Activated CD8-positive, alpha-beta memory T cell treated with anti-CD3 and anti-CD28 coated beads for 4 hours (primary cell): Measurements from ENCODE around the gene HRH4.

Experiments used
- DNase-seq, 2 donors: peaks; one replicate each; pipeline ENCODE4 v3.0.0-alpha.2; 2020; ENCODE audit warnings: low read depth in 2 of 2

The HRH4 gene, protein sequence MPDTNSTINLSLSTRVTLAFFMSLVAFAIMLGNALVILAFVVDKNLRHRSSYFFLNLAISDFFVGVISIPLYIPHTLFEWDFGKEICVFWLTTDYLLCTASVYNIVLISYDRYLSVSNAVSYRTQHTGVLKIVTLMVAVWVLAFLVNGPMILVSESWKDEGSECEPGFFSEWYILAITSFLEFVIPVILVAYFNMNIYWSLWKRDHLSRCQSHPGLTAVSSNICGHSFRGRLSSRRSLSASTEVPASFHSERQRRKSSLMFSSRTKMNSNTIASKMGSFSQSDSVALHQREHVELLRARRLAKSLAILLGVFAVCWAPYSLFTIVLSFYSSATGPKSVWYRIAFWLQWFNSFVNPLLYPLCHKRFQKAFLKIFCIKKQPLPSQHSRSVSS

GRCh38 chr18:24460388-24460787 lies at the start of gene HRH4:
TSS of gene HRH4 (plus strand) at chr18:24460637. CDS start at chr18:24460729, 92 bp downstream.
- no peak for DNase-seq

DNA sequence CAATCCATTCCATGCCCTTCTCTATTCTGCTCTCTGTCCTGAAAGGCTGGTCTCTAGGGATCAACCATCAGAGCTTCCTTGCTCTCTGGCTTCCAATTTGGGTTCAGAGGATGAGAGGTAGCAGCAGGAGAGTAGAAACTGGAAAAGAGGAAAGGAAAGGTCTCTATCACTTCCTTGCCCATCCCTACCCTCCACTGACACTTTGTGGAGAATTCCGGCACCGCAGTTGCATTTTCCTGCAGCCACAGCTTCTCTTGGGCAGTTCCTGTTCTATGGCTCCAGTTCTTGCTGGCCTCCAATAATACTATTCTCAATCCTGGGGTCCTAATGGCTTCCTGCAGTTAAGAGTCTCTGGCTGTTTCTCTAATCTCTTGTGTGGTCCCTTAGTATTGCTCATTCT lies 47.3 kb upstream of the HRH4 start:
- DNase-seq = no peak

DNA sequence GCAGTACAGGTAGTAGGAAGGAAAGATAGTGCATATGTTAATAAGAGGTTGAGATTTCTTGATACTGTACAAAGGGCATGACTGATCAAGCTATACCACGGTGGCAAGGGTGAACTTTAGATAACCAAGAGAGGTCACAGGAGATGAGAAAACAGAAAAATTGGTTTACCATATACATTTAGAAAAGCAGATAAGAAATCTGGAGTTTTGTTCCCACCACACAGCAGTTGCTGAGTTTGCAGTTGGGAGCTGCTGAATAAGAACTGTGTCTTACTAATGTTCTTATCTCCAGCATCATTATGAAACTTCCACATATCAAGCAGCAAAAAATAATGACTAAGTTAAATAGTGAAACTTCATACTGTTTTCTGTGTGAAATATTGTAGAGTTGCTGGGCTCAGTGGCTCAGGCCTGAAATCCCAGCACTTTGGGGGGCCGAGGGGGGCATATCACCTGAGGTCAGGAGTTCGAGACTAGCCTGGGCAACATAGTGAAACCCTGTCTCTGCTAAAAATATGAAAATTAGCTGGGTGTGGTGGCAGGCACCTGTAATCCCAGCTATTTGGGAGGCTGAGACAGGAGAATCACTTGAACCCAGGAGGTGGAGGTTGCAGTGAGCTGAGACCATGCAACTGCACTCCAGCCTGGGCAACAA lies 46.0 kb upstream of the HRH4 start:
- no peak for DNase-seq

- no peak for DNase-seq
These were observed 43.0 kb upstream of the HRH4 start for GRCh38 chr18:24417480-24417879.

GRCh38 chr18:24420551-24420950 lies 39.9 kb upstream of the HRH4 start:
- no peak for DNase-seq

- DNase-seq = no peak
These were observed 38.6 kb upstream of the HRH4 start for GRCh38 chr18:24421831-24422230.

DNA sequence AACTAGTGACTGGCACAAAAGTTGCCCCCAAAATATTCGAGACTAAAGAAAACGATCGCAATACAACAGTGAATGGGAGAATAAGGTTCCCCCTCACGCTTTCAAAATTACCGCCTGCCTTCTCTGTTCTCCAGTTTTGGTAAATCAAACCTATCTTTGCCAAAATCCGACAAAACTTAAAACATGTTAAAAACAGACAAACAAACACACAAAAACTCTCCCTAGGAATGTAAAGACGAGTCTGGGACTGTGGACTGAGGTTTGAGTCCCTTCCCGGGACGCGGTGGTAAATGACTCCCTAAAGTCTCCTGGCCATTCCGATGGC lies 34.4 kb upstream of the HRH4 start:
- no peak for DNase-seq

DNA sequence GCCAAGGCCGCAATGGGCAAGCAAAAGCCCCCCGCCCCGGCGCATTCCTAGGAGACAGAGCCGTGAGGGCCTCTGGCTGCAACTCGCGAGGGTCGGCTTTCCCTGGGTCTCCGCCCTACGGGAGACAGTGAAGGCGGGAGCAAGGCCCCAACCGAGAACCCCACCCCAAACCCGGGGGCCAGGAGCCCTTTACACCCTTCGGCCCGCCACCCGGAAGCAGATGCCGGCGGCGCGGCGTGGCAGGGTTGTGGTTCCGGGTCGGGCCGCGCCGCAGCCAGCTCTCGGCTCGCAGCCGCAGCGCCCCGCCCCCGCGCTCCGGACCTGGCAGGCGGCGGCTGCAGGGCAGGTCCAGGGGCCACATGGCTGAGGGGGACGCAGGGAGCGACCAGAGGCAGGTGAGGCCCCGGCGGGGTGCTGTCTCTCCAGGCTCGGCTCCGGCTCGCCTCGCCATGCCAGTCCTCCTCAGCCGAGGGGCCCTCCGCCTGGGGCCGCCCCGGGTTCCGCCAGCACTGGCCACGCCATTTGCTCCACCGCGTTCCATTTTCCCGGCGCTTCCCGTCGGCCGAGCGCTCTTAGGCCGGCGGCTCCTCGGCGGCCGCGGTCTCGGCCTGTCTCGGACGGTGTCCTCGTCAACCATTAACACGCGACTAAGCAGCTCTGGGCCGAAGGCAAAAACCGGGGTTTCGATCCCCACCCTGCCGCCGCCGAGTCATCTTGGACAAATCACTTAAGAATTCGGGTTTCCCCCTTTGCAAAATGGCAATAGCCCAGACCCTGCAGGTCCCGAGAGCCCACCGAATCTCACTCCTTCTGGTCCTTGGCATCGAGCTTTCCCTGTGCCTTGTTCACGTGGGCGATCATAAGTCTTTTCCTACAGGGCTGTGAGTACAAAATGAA lies 33.8 kb upstream of the HRH4 start, which contains the start of gene IMPACT:
IMPACT (plus strand) TSS at position 273 of the 897 bp plus-strand sequence; CDS start at position 360, 87 bp downstream.
- DNase-seq = peak; percentile 58 to 60

GRCh38 chr18:24427484-24427883 lies 33.0 kb upstream of the HRH4 start:
- no peak for DNase-seq

DNA sequence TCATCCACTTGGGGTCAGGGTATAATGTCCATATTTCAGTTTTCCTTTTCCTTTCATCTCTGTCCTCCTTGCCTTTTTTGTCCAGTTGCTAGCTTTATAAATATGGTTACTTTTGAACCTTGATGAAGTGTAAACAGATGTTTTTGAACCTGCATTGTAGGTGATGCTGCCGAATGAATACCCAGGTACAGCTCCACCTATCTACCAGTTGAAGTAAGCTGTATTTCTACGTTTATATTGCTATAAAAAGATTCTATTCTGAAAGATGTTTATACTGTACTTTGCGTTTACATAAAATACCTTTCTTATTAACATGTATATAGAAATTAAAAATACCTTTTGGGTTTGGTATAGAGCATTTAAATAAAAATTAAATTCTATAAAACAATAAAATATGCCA lies 31.7 kb upstream of the HRH4 start:
- no peak for DNase-seq

DNA sequence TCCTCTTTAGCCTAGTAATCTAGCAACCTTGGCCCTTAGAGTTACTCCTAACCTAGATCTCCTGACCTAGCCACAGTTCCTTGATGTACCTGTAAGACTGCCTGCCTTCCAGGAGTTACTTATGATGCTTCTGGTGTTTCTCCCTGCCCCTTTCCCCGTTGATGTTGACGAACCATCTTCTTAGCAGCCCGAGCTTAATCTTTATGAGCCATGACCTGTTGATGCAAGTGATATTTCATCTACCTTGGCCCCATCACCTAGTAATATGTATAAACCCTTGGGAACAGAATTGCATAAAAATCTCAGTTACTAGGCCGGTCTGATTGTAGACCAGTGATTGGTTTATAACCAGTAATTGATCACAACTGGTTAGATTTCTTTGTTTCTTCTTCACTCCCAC lies 31.2 kb upstream of the HRH4 start:
- DNase-seq = no peak

GRCh38 chr18:24432618-24433017 lies 27.8 kb upstream of the HRH4 start:
- no peak for DNase-seq

- DNase-seq = no peak
These were observed 23.5 kb upstream of the HRH4 start for GRCh38 chr18:24436939-24437338.

DNA sequence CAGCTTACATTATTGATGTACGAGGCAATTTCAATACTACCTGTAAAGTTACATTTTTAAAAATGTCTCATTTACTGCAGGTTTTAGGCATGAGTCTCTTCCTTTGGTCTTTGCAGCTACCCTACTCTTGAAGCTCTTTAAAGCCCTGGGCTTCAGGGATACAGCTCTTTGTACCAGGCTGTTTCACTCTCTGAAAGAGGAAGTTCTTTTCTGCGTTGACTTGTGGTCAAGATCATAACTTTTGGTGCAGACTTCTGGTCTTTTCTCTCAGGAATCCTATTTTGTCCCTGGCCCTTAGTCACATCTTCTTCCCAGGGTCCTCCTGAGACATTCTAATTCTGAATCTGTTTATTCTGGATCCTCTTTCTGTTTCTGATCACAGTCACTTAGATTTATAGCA lies 16.6 kb upstream of the HRH4 start:
- no peak for DNase-seq

DNA sequence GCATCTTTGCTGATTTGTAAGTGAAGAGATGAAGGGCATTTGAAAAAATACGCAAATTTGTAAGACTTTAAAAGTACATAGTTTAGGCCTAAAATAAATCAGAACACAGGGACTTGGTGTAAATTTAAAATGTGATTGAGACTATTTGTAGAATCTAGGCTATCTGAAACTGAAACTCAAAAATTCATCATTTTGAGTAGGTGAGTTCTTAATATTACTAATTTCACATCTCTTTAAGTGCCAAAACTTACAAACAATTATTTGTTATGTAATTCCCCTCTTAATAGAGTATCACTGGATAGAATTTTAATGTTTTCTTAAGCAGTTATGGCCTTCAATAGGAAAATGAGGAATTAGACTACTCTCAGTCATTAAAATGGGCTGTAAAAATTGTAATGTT lies 14.0 kb upstream of the HRH4 start:
- DNase-seq = no peak

DNA sequence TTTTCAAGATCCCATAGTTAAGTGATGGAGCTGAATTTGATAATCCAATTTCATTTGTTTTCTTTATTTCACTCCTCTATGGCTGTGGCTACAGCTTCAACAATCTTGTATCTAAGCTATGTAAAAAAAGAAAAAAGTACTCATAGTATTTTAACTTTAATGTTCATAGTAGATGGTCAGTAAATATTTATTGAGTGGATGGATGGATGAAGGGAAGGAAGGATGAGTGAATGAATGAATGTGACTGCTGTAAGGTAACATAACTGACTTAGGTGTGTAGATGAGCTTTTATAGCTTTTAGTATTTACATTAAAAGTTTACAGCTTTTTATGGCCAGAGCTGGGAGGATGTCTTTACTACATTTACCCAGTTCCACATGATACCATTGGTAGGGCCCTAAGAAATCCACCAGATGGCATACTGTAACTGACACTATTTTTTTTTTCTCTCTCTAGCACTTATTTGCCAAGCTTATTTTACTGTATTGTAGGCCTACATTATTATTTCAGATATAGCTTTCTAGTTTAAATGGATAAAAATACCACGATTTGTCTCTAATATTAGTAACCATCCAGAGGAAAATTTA lies 13.4 kb upstream of the HRH4 start:
- no peak for DNase-seq

DNA sequence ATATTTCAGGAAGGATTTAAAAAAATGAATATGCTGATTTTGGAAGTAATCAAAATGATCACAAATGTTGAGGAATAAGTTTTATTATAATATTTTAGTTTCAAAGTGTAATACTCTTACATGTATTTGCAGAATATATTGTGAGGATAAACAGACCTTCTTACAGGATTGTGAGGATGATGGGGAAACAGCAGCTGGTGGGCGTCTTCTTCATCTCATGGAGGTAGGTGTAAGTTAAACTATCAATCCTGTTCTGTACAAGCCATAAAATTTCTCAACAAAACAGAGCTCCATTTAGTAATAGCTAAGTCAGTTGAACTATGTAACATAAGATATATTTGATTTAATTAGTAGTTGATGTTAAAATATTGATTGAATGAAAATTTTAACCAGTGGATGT lies 12.5 kb upstream of the HRH4 start:
- no peak for DNase-seq

DNA sequence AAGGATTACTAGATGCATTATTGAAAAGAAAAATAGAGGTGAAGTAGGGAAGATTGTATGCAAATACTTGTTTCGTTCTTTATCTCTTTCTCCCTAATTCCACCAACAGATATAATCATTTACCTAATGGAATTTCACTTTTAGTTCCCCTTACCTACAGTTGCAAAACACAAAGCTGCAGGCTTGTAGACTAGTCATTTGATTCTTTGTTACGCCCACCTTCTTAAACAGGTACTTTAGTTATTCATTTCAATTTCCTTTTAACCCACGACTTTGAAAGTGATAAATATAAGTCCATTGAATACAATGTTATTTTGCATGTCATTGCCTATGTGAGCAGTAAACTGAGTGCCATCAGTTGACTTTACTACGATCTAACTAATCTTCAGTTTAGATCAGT lies 3.9 kb upstream of the HRH4 start:
- DNase-seq = no peak

GRCh38 chr18:24459772-24460171 lies 665 bp upstream of the HRH4 start:
- DNase-seq = no peak

- no peak for DNase-seq
These were observed 1.6 kb downstream of the HRH4 start for GRCh38 chr18:24461996-24462395.

- DNase-seq = no peak
These were observed 2.7 kb downstream of the HRH4 start for GRCh38 chr18:24462838-24463775.
